NCI-H446 treated with DMSO at 0.1 percent for 48 hours (cell line): ENCODE results near the gene ZNF761.
"Not testable (repeated sequence)": the region's sequence is repeated elsewhere in the genome, so short reads cannot be mapped to it uniquely, and the experiment has no call there.

Experiments used
- DNase-seq: peaks from one replicate; lab custom pipeline; 2025; lab: John Stamatoyannopoulos, UW

The ZNF761 gene

GRCh38 chr19:53460131-53460721 is 28.4 kb downstream of the ZNF761 start:
- not testable (repeated sequence) for DNase-seq

- DNase-seq, result no peak
Measured at GRCh38 chr19:53461866-53462265, 30.1 kb downstream of the ZNF761 start.

GRCh38 chr19:53462861-53463260 is 31.1 kb downstream of the ZNF761 start:
- DNase-seq, result no peak

- DNase-seq, result no peak
Measured at GRCh38 chr19:53463263-53463662, 31.5 kb downstream of the ZNF761 start.

GRCh38 chr19:53466726-53467484 is 35.1 kb downstream of the ZNF761 start:
- DNase-seq, result no peak

GRCh38 chr19:53467485-53468262 is 35.9 kb downstream of the ZNF761 start, which contains the start of gene ZNF813:
Gene ZNF813 (plus strand): TSS chr19:53467733. CDS start chr19:53483823, 16,090 bp downstream.
- peak; percentile 6 for DNase-seq

GRCh38 chr19:53468628-53469027 is 36.8 kb downstream of the ZNF761 start:
- DNase-seq, result not testable (repeated sequence)

GRCh38 chr19:53471916-53472315 is 40.1 kb downstream of the ZNF761 start:
- no peak for DNase-seq

- DNase-seq, result not testable (repeated sequence)
Measured at GRCh38 chr19:53474832-53475231, 43.0 kb downstream of the ZNF761 start.

GRCh38 chr19:53475470-53475869 is 43.7 kb downstream of the ZNF761 start:
- DNase-seq, result not testable (repeated sequence)

- DNase-seq, result not testable (repeated sequence)
Measured at GRCh38 chr19:53483751-53484150, 52.0 kb downstream of the ZNF761 start.

- DNase-seq, result no peak
Measured at GRCh38 chr19:53485046-53486004, 53.5 kb downstream of the ZNF761 start.

GRCh38 chr19:53492153-53492552 is 60.4 kb downstream of the ZNF761 start:
- DNase-seq, result no peak

GRCh38 chr19:53497311-53498023 is 65.7 kb downstream of the ZNF761 start:
- DNase-seq, result not testable (repeated sequence)

- DNase-seq, result not testable (repeated sequence)
Measured at GRCh38 chr19:53498024-53498395, 66.2 kb downstream of the ZNF761 start.

GRCh38 chr19:53503151-53503550 is 71.4 kb downstream of the ZNF761 start:
- not testable (repeated sequence) for DNase-seq

- DNase-seq, result not testable (repeated sequence)
Measured at GRCh38 chr19:53503671-53504364, 72.0 kb downstream of the ZNF761 start.

GRCh38 chr19:53504365-53504703 is 72.5 kb downstream of the ZNF761 start:
- DNase-seq, result not testable (repeated sequence)

- no peak for DNase-seq
Measured at GRCh38 chr19:53504885-53505284, 73.1 kb downstream of the ZNF761 start.

- no peak for DNase-seq
Measured at GRCh38 chr19:53506728-53507127, 74.9 kb downstream of the ZNF761 start.
